Measurements from ENCODE around the gene UACA.
"Not testable (repeated sequence)": the region's sequence is repeated elsewhere in the genome, so short reads cannot be mapped to it uniquely, and the experiment has no call there.

The UACA gene

DNA sequence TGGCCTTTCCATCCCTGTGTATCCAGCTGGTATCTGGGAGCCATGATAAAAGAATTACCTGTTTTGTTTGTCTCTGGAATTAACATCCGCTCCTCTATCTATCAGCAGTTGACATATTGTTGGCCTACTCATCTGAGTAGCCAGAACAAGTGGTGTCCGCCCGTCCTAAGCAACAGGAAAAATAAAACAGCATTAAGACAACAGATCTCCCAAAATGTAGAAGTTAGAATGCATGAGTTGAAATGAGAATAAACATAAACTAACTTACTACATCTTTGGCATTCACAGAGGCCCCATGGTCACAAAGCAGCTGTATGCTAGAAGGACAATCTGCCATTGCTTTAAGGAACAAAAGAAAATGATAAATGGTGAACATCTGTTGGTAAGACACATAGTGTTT lies 75.9 kb downstream of the UACA start:
- Mint-ChIP-seq H3K9me3 (no peaks in the 10 kb centered on the region), H3K4me1 (no peaks in the 10 kb centered on the region), H3K27ac (no peak overlapping the region), H3K27me3 (no peaks in the 10 kb centered on the region), H3K4me3 (no peak overlapping the region)
- no peak for ATAC-seq
- DNase-seq = no peak

GRCh38 chr15:70680817-70681216 lies 82.5 kb downstream of the UACA start:
- Mint-ChIP-seq H3K4me3 (no peak overlapping the region), H3K9me3 (no peaks in the 10 kb centered on the region), H3K27me3 (peaks cover 19% of the 10 kb centered on the region), H3K27ac (no peak overlapping the region), H3K4me1 (peaks cover 5% of the 10 kb centered on the region)
- ATAC-seq = no peak
- DNase-seq = no peak

DNA sequence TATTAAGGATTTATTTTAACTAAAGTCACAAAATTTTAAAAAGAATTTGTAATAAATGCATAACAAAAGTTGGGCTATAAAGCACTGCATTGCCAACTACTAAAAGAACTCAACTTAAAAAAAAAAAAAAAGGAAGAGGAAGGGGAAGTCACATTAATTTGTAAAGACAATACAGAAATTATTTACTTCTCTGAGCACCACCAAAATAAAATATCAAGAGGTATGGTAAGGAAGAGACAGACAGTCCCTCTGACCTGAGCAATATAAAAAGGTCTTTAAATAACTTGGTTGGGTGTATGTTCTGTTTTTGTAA lies 83.5 kb downstream of the UACA start:
- Mint-ChIP-seq H3K27ac (no peak overlapping the region), H3K9me3 (no peaks in the 10 kb centered on the region), H3K27me3 (peaks cover 19% of the 10 kb centered on the region), H3K4me3 (no peak overlapping the region), H3K4me1 (peaks cover 5% of the 10 kb centered on the region)
- no peak for DNase-seq
- no peak for ATAC-seq

DNA sequence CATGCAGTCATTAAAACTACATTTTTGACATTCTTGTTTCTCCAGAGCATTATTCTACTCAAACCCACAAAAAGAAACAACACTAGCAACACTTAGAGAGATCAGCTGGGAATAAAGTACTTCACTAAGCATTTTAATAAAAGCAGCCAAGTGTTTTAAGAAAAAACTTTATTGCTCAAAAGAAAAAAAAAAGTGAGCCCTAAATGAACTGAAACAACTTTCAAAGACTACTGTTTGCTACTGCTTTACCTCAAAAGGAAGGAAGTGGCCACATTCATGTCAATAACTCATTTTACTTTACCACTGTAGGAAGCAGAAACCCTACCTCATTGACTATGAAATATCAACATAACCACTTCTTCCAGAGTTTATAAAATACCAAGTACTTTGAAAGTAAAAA lies 91.3 kb downstream of the UACA start:
- peak; percentile 92 for ATAC-seq
- Mint-ChIP-seq H3K27ac (peak overlapping the region in 1 of 2 donors; percentile 6), H3K4me1 (peaks cover 15% of the 10 kb centered on the region), H3K27me3 (peaks cover 8% of the 10 kb centered on the region), H3K9me3 (no peaks in the 10 kb centered on the region), H3K4me3 (peak overlapping the region; percentile 9 to 35)
- no peak for DNase-seq

GRCh38 chr15:70670680-70671079 lies 92.7 kb downstream of the UACA start:
- peaks cover 8% of the 10 kb centered on the region for H3K27me3 Mint-ChIP-seq

GRCh38 chr15:70669966-70670658 lies 93.2 kb downstream of the UACA start:
- H3K4me1 Mint-ChIP-seq = peaks cover 15% of the 10 kb centered on the region

More at GRCh38 chr15:70670680-70671079, 92.7 kb downstream of the UACA start:
- DNase-seq = no peak
- peaks cover 15% of the 10 kb centered on the region for H3K4me1 Mint-ChIP-seq
- H3K9me3 Mint-ChIP-seq = no peaks in the 10 kb centered on the region
- no peak overlapping the region for H3K27ac Mint-ChIP-seq
- no peak for ATAC-seq
- no peak overlapping the region for H3K4me3 Mint-ChIP-seq

DNA sequence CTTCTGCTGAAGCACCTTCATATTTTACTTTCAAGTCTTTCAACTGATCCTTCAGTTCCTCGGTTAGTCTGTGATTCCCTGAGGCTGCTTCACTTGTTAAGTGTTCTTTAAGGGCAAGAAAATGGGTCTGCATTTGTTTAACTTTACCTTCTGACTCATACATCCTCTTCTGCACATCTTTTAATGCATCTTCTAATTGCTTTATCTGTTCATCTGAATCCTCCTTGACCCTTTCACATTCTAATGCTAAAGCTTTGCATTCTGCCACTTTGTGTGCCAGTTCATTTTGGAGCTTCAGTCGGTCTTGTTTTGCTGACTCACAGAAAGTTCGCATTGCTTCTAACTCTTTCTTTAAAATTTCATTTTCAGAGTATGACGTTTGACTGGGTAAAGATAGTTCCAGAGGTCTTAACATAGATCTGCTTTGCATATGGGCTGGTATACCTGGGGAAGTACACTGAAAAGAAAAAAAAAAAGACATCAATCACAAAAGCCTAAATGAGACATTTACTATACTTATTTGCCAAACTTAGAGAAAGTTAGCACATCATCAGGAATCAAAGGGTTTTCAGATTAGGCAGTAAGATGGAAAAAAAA lies 94.3 kb downstream of the UACA start:
- Mint-ChIP-seq H3K9me3 (no peaks in the 10 kb centered on the region), H3K27ac (no peak overlapping the region), H3K4me3 (no peak overlapping the region), H3K4me1 (peaks cover 15% of the 10 kb centered on the region), H3K27me3 (peaks cover 8% of the 10 kb centered on the region)
- DNase-seq (no peak), ATAC-seq (no peak)

More at GRCh38 chr15:70669966-70670658, 93.2 kb downstream of the UACA start:
- no peaks in the 10 kb centered on the region for H3K9me3 Mint-ChIP-seq
- peaks cover 8% of the 10 kb centered on the region for H3K27me3 Mint-ChIP-seq
- H3K27ac Mint-ChIP-seq = no peak overlapping the region
- DNase-seq (no peak), ATAC-seq (no peak)
- H3K4me3 Mint-ChIP-seq = no peak overlapping the region

DNA sequence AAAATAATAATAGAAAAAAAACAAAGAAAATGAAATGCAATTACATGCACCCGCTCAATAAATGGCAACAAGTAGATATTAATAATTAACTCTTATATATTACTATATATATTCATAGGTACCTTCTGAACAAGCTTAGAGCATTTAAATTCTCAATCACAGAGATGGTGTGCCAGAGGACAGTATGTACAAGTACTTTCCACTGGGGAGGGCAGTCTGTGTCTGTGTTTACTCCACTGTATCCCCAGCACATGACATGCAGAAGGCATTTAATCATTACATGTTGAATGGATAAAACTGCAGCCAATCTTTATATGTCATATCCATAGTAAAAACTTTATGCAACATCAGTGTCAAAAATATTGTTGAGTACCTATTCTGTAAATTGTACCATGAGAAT lies 97.8 kb downstream of the UACA start:
- Mint-ChIP-seq H3K9me3 (no peaks in the 10 kb centered on the region), H3K4me1 (peaks cover 1% of the 10 kb centered on the region), H3K27ac (no peak overlapping the region), H3K27me3 (peaks cover 7% of the 10 kb centered on the region), H3K4me3 (no peak overlapping the region)
- ATAC-seq (no peak), DNase-seq (no peak)

DNA sequence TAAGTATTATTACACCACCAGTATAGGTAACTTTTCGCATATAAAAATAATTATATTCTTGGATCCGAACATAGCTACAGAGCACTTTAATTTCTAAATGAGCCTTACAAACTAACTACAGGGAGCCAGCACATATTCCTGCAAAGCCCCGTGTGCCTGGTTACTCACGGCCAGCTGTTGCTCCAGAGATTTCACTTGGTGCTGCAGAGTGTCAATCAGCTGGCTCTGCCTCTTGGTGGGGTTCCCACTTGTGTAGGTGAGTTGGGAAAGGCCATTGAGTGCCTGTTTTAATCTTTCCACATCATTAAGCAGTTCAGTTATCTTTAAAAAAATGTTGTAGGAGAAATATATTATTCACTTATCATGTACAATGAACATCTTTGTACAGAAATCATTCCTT lies 98.9 kb downstream of the UACA start:
- no peaks in the 10 kb centered on the region for H3K27me3 Mint-ChIP-seq
- H3K4me3 Mint-ChIP-seq = no peak overlapping the region
- H3K27ac Mint-ChIP-seq = no peak overlapping the region
- H3K4me1 Mint-ChIP-seq = peaks cover 6% of the 10 kb centered on the region
- DNase-seq = no peak
- H3K9me3 Mint-ChIP-seq = no peaks in the 10 kb centered on the region
- no peak for ATAC-seq

- not testable (repeated sequence) for H3K4me3 Mint-ChIP-seq, H3K9me3 Mint-ChIP-seq, DNase-seq, H3K27me3 Mint-ChIP-seq, H3K4me1 Mint-ChIP-seq, H3K27ac Mint-ChIP-seq, ATAC-seq
These were observed 100.3 kb downstream of the UACA start for GRCh38 chr15:70663069-70663468.

DNA sequence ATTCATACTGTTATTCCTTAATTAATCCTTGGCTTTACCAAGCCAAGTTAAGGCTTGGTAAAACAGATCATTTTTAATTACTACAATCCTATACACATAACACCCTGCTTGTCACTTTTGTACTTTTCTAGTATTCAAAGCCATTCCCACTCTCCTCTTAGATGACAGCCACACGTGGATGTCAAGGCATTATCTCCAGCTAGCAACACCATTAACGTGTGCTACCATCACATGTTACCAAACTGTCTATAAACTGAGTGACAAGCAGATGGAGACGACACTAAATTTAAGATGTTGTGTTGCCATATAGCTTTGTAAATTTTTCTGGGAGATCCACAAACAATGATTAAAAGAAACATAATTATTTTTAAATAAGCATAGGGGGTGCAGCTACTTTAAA lies 103.7 kb downstream of the UACA start:
- H3K27me3 Mint-ChIP-seq = no peaks in the 10 kb centered on the region
- DNase-seq = no peak
- H3K9me3 Mint-ChIP-seq = no peaks in the 10 kb centered on the region
- no peak for ATAC-seq
- peaks cover 6% of the 10 kb centered on the region for H3K4me1 Mint-ChIP-seq
- no peak overlapping the region for H3K4me3 Mint-ChIP-seq
- H3K27ac Mint-ChIP-seq = no peak overlapping the region

- Mint-ChIP-seq H3K4me1 (peaks cover 6% of the 10 kb centered on the region), H3K27ac (no peak overlapping the region), H3K4me3 (no peak overlapping the region), H3K9me3 (no peaks in the 10 kb centered on the region), H3K27me3 (no peaks in the 10 kb centered on the region)
- no peak for ATAC-seq
- no peak for DNase-seq
These were observed 104.7 kb downstream of the UACA start for GRCh38 chr15:70658641-70659040.

DNA sequence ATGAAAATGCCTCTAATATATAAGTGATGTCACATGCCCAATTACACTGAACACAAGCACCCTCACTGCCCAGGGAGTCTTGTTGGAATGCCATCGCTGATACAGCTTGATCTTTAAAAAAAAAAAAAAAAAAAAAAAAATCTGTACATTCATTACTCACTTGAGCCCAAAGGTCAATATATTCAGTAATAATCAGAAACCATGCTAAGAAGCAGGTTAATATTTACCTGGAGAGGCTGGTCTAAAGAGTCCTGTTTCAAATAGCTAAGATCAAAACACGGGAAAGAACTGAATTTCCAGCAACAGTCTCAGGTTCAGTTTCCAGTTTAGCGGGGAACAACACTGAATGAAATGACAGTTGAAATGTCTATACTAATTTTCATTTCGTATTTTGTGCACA lies 109.9 kb downstream of the UACA start:
- ATAC-seq (no peak), DNase-seq (no peak)
- no peaks in the 10 kb centered on the region for H3K27me3 Mint-ChIP-seq
- H3K9me3 Mint-ChIP-seq = no peaks in the 10 kb centered on the region
- no peak overlapping the region for H3K27ac Mint-ChIP-seq
- no peak overlapping the region for H3K4me3 Mint-ChIP-seq
- no peaks in the 10 kb centered on the region for H3K4me1 Mint-ChIP-seq

- Mint-ChIP-seq H3K27ac (no peak overlapping the region), H3K4me1 (no peaks in the 10 kb centered on the region), H3K4me3 (no peak overlapping the region), H3K9me3 (no peaks in the 10 kb centered on the region), H3K27me3 (no peaks in the 10 kb centered on the region)
- ATAC-seq (no peak), DNase-seq (no peak)
These were observed 111.0 kb downstream of the UACA start for GRCh38 chr15:70652341-70652740.

DNA sequence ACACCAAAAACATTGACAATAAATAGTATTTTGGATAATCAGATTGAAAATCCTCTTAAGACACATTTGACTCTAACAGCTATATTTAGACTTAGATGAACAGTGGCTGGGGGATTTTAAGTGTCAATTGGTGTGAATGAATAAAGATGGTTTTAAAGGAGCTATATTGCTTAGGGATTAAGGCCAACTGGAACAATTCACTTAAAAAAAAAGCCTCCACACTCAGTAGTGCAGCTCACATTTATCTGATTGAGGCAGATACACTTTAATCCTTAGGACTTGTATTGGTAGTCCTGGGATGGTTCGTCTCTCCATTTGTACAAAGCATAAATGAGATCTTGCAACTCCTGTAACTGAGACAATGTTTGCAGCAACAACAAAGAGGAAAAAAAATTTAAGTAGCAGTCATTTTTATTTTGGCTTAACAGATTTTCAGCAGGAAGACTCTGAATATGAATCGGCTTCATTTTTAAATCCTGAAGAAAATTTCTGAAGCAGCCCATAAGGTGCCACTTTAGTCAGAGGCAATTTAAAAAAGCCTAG lies 112.0 kb downstream of the UACA start:
- Mint-ChIP-seq H3K4me1 (no peaks in the 10 kb centered on the region), H3K4me3 (no peak overlapping the region), H3K27ac (no peak overlapping the region), H3K27me3 (peaks cover 2% of the 10 kb centered on the region), H3K9me3 (no peaks in the 10 kb centered on the region)
- no peak for DNase-seq
- no peak for ATAC-seq

DNA sequence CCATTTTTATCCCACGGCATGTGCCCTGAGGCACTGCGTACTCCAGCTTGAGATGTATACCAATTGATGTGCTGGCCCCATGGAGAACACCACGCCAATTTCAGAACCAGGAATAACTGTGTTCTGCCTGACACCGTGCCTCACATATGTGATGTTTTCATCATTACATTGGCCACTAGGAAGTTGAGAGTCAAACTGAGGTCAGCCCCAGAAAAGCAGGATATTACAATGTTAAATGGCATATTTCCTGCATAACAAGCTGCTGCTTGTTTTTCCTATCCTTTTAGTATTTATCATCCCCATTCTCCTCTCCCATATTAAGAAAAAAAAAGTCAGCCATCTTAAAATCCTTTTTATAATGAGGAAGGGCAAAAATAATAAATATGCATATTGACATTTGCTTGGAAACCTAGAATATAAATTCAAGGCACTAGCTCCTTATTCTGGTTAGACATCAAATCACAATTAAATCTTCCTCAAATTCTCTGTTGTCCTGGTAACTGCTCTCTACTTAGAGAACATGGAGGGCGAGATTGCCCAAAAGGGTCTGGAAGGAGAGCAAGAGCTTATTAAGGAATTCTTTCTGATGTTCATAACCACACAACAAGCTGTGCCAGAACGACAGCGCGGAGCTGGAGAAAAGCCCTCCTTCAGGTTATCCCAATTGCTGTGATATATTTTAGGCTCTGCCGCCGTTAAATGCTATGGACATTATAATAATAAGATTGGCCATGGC lies 112.6 kb downstream of the UACA start:
- Mint-ChIP-seq H3K4me1 (no peaks in the 10 kb centered on the region), H3K27ac (no peak overlapping the region), H3K9me3 (no peaks in the 10 kb centered on the region), H3K4me3 (no peak overlapping the region), H3K27me3 (peaks cover 9% of the 10 kb centered on the region)
- no peak for ATAC-seq
- no peak for DNase-seq

All from stimulated activated naive CD8-positive, alpha-beta T cell treated with anti-CD3 and anti-CD28 coated beads, Interleukin-15, amount 100 ng/mL, for 72 hours (primary cell).